GM19395 (cell line): ENCODE data around the gene AOX1.
"Not testable (repeated sequence)": the region's sequence is repeated elsewhere in the genome, so short reads cannot be mapped to it uniquely, and the experiment has no call there.

Source experiments
- ATAC-seq: cut with Tn5 transposase; IDR thresholded peaks from one replicate; pipeline ENCODE4 v1.9.1; 2021; ENCODE audit warnings: mild to moderate bottlenecking, moderate library complexity; ENCODE audit not compliant: unreplicated experiment

Gene AOX1

GRCh38 chr2:200585730-200586643, at the start of gene AOX1:
Gene AOX1 (plus strand): TSS chr2:200586014. CDS start chr2:200586109, 95 bp downstream.
- ATAC-seq: no peak

- no peak for ATAC-seq
Observed at GRCh38 chr2:200538139-200538538, 47.7 kb upstream of the AOX1 start.

GRCh38 chr2:200540793-200541192, 45.0 kb upstream of the AOX1 start:
- no peak for ATAC-seq

DNA sequence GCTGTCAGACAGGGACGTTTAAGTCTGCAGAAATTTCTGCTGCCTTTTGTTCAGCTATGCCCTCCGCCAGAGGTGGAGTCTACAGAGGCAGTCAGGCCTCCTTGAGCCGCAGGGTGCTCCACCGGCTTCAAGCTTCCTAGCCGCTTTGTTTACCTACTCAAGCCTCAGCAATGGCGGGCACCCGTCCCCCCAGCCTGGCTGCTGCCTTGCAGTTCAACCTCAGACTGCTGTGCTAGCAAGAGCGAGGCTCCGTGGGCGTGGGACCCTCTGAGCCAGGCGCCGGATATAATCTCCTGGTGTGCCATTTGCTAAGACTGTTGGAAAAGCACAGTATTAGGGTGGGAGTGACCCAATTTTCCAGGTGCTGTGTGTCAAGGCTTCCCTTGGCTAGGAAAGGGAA, 19.2 kb upstream of the AOX1 start:
- ATAC-seq: not testable (repeated sequence)

GRCh38 chr2:200567932-200568331, 17.9 kb upstream of the AOX1 start:
- no peak for ATAC-seq

DNA sequence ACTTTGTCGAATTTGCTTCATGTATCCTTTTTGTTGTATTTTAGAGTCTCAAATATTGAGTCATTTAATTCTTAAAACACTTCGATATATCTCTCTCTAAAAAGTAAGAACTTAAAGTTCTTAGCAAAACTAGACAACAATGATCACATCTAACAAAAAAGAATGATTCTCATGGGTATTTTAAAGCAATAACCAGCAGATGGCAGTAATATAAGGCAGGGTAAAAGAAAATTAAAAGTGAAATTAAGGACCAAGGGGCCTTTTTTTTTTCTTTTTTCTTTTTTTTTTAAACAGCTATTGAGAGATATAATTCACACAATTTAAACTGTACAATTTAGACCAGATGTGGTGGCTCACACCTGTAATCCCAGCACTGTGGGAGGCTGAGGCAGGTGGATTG, 9.9 kb upstream of the AOX1 start:
- ATAC-seq: no peak

- no peak for ATAC-seq
Observed at GRCh38 chr2:200577027-200577426, 8.8 kb upstream of the AOX1 start.

DNA sequence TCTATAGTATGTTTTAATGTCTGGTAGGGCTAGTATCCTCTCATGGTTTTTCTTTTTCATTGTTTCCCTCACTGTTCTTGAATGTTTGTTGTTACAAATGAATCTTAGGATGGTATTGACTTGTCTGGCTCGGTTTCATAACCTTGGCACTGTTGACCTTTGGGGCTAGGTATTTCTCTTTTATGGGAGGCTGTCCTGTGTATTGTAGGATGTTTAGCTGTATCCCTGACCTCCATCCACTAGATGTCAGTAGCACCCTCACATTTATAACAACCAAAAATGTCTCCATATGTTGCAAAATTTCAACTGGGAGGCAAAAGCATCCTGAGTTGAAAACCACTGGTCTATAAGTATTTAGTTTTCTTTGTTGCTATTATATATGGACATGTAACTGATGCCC, 7.0 kb upstream of the AOX1 start:
- no peak for ATAC-seq

DNA sequence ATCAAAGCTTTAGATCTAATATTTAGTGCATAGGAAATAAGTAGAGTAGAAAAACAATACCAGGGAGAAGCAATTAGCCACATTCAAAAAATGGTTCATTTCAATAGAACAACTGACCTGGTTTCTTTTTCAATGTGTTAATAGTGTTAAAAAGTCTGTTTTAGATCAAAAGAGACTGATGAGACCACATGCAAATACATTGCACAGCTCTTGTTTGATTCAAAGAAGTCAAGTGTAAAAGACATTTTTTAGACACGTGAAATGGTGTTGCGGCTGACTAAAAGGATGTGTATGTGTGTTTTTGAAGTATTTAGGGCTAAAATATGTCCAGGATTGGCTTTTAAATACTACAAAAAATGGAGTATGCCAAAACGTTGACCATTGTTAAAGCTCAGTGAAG, 1.2 kb upstream of the AOX1 start:
- no peak for ATAC-seq

DNA sequence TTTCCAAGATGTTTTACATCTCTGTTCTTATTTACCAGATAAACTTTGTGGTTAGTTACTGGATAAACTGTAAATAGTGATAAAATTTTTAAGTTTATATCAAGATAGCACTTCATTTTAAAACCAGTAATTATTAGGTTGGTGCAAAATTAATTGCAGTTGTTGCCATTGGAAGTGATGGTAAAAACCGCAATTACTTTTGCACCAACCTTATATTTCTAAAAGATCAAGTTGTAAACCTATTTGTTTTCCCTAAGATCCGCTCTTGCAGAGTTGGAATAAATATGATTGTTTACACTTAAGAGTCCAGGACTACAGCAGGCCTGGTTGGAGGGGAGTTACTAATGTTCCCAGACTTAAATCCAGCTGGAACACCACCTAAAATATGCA, 479 bp upstream of the AOX1 start:
- ATAC-seq: no peak

DNA sequence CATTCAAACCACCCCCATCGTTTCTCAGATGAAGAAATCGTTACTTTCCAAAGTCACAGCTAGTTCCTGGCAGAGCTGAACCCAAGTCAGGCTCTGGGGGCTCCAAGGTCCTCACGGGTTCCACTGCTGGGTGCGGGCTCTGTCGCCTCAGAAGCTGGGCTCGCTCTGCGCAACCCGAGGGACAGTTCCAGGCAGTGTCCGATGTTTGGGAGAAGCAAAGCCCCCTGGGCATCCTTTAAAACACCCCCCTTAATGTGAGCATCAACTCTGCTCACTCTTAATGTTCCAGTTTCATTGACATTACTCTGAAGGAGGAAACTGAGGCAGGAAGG, 796 bp downstream of the AOX1 start:
- ATAC-seq: no peak

GRCh38 chr2:200587007-200587616, 1.3 kb downstream of the AOX1 start:
- ATAC-seq: no peak

DNA sequence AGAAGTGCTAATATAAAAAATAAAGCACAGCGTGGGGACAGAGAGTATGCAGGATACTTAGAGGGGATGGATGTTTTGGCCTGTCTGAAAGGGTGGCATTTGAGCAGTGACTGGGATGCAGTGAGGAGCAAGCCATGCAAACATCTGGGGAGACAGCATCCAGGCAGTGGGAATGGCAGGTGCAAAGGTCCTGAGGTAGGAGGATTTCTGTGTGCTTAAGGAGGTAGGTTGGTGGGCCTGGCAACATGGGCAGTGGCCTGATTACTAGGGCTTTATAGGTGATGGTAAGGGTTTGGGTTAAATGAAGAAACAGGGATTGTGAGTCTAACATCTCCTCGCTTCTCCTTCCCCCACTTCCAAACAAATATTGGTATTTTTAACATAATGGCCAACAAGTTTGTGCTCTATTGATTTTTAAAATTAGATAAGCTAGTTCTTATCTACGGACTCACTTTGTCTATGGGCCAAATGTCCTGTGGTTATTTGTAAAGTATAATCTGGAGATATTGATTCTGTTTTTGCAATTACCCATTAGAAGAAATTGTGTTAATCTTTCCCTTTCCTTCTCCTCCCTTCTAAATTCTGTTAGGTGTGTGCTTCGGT, 2.4 kb downstream of the AOX1 start:
- ATAC-seq: no peak

DNA sequence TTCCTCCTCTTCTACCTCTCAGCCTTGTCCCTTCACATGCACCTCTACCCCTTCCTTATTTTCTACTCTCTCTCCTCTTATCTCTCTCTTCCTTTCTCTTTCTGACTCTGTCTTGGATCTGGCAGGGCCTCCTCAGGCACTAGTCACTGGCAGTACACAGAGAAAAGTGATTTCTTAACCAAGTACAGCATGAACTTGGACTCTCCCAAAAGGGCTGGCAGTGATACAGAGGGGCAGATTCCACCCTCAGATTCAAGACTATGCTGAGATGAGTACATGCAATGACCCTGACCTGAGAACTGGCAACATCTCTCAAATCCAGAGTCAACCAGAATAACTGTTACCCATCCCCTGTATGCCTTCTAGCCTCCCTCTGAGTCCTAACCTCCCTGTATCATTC, 4.3 kb downstream of the AOX1 start:
- ATAC-seq: no peak

DNA sequence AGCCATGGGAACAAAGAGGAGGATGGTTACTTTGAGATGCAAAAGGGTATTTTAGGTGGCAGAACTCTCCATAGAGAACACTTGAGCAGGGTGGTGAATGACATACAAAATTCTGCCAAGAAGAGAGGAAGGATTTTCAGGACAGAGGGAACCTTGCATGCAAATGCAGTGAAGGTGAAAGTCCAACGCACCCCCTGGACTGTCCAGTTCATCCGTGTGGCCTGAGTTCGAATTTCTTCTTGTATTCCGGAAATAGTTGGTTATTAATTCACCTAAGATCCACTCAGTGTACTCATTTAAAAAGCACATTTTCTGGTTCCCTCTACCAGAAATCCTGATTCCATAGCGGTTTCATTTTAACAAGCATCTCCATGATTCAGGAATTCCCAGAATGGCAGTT, 5.5 kb downstream of the AOX1 start:
- ATAC-seq: no peak

- no peak for ATAC-seq
Observed at GRCh38 chr2:200592406-200593075, 6.7 kb downstream of the AOX1 start.

GRCh38 chr2:200593905-200594304, 8.1 kb downstream of the AOX1 start:
- ATAC-seq: no peak

DNA sequence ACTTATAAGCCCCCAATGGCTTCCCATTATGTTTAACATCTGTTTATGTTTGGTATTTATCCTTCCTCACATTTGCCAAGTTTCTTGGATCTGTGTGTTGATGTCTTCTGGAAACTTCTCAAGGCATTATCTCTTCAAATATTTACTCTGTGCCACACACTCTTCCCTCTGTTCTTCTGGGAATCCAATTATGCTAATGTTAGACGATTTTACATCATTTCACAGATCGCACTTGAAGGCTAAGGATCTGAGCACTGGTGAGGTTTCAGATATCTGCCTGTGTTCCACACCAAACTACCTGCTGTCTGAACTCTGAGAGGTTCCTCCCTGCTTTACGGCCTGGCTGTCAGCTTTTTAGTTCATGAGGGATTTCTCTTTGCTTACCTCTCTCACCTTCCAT, 10.1 kb downstream of the AOX1 start:
- no peak for ATAC-seq

- ATAC-seq: no peak
Observed at GRCh38 chr2:200596774-200597570, 11.2 kb downstream of the AOX1 start.

- no peak for ATAC-seq
Observed at GRCh38 chr2:200599206-200599605, 13.4 kb downstream of the AOX1 start.
